GM18861 (cell line): ENCODE data around the gene SOX5.
A peak's percentile ranks its signal among the peaks of the same experiment; 100 is the strongest.

Experiments used
- ATAC-seq: cut with Tn5 transposase; IDR thresholded peaks from one replicate; pipeline ENCODE4 v1.9.1; 2021; ENCODE audit not compliant: unreplicated experiment

The SOX5 gene

GRCh38 chr12:23621900-23622299 is 327.6 kb downstream of the SOX5 start:
- ATAC-seq: no peak

GRCh38 chr12:23618718-23619117 is 330.8 kb downstream of the SOX5 start:
- ATAC-seq: peak; percentile 40

GRCh38 chr12:23617749-23618148 is 331.7 kb downstream of the SOX5 start:
- no peak for ATAC-seq

DNA sequence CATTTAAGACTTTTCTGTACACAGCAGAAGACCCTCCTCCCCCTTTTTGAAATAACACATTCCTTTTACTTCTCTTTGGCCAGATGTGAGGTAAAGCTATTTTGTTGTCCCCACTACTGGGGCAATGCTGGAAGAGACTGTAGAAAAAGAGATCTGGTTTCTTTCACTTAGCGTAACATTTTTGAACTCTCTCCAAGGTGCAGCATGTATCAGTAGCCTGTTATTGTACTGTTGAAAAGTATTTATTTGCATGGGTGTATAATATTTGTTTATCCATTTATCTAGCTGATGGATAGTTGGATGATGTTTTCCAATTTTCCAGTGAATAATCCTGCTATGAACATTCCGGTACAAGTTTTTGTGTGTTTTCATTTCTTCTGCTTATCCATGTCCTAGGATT is 335.2 kb downstream of the SOX5 start:
- no peak for ATAC-seq

DNA sequence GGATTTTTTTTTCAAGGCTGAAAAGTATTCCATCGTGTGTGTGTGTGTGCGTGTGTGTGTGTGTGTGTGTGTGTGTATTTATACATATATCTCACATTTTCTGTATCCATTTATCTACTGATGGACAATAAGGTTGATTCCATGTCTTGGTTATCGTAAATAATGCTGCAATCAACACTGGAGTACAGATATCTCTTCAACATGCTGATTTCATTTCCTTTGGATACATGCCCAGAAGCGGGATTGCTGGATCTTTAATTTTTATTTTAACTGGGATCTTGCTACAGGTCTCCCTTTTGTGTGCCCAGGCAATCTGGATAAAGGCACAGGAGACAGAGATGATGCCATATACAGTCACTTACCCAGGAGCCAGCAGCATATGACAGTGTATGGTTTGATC is 338.1 kb downstream of the SOX5 start:
- ATAC-seq: no peak

DNA sequence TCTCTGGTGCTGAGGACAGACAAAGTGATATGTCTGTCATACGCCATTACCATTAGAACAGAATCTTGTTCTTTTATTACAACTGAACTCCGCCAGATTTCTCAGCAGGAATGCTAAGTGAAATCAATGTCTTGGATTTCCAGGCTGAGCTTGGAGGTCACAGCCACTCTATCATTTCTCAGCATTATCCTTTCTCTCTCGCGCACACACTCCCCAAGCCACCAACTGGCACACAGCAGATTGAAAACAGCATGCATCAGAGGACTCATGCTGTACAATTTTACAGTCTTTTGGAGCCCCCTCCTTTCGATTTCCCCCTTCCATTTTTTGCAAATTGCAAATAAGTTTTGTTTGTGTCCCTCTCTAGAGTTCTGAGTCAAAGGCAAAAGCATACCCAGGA is 348.6 kb downstream of the SOX5 start:
- ATAC-seq: no peak

DNA sequence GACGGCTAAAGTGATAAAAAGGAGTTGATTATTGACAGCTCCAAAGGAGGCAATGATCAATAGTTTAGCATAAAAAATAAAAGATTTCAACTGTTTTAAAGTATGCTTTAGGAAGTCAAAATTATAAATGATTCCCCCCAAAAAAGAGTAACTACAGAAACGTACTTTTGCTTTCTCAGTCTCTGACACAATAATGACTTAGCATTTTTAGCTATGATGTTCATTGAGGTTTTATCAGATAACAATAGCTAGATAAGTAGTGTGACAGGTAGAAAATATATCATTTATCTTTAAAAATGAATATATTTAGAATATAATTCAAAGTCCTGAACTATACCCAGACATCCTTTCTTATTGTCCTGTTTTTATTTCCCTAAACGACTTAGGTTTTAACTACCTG is 352.9 kb downstream of the SOX5 start:
- no peak for ATAC-seq

- no peak for ATAC-seq
Observed at GRCh38 chr12:23587833-23588559, 361.5 kb downstream of the SOX5 start.

- no peak for ATAC-seq
Observed at GRCh38 chr12:23585782-23586163, 363.7 kb downstream of the SOX5 start.

GRCh38 chr12:23585156-23585781 is 364.2 kb downstream of the SOX5 start:
- ATAC-seq: no peak

- no peak for ATAC-seq
Observed at GRCh38 chr12:23581913-23582312, 367.6 kb downstream of the SOX5 start.

GRCh38 chr12:23579257-23579656 is 370.2 kb downstream of the SOX5 start:
- ATAC-seq: no peak

- ATAC-seq: peak; percentile 82
Observed at GRCh38 chr12:23576372-23576771, 373.1 kb downstream of the SOX5 start.

GRCh38 chr12:23569356-23569755 is 380.1 kb downstream of the SOX5 start:
- ATAC-seq: no peak

DNA sequence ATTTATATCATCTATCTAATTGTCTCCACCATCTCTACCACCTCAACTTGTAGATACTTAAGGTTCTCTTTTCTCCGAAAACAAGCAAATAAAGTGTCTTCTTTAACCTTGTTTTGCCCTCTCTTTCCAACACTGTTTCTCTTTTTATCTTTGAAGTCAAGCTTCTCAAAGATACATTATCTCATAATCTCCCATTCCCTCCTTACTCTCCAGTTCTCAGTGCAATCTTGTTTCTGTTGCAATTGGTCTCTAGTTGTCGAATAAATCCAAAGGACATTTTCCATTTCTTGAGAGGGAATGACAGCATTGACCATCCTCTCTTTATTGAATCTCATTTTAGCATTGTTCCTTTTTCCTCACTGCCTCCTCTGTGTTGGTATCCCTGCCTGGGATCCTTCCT is 383.3 kb downstream of the SOX5 start:
- ATAC-seq: no peak

DNA sequence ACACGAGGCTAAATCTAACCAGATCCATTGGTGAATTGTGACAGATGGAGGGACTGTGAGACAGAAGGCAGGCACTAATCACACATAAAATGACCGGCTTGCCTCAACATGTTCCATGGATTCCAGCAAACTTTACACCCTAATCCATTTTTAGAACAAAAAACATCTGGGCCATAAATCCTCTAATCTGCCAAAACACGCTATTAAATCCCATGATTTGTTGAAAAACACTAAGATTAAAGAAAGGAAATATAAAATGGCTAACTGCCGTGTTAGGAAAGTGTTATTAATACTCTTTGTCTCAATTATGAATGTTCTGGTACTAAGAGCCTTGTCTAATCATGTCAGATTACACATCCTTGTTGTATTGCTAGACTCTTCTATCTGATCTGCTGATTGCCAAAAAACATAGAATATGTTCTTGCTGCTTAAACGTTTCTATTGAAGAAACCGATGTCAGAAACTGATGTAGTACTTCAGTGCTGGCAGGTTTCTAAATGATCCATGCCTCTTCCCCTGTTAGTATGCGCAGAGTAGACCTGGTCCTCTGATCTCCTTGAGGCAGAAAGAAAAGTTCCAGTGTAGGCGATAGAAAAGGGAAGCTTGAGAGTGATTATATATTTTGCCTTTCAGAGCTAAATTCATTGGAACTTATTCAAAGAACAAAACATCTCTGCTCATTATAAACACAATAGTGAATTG is 384.9 kb downstream of the SOX5 start:
- no peak for ATAC-seq

GRCh38 chr12:23561364-23562345 is 387.8 kb downstream of the SOX5 start:
- no peak for ATAC-seq

- ATAC-seq: peak; percentile 93
Observed at GRCh38 chr12:23560611-23561010, 388.9 kb downstream of the SOX5 start.

- no peak for ATAC-seq
Observed at GRCh38 chr12:23559268-23559753, 390.2 kb downstream of the SOX5 start.

- ATAC-seq: no peak
Observed at GRCh38 chr12:23556661-23557060, 392.8 kb downstream of the SOX5 start.

DNA sequence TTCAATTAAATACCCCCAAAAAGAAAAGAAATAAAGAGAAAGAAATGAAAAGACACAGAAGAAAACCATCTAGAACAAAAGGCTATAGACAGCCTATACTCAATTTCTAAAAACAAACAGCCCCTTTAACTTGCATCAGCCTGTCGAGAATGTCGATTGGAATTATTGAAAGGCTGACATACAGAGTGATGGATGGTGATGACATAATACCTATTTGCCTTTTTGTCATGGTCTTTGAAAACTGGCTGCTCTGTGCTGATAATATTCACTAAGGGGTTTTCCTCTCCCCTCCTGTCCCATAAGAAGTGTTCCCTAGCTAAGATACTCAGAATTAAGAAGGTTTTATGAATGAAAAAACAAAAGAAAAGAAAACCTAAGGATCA is 393.7 kb downstream of the SOX5 start:
- no peak for ATAC-seq
